B cell (primary cell): ENCODE measurements around the gene CTSL. TPM values are rescaled to one million over a fixed set of nuclear protein-coding genes. Genes with fewer than 3 reads are reported as not detected.

ENCODE experiments used
- ATAC-seq: fragments of 200-7000 bp; cut with Tn5 transposase; one replicate; pipeline ENCODE4 v1.10.0; 2021; ENCODE audit warnings: low read depth, mild to moderate bottlenecking, moderate number of reproducible peaks, moderate library complexity
- CTCF ChIA-PET: fragments of 350-600 bp; sonication (Branson Sonifier 250); formaldehyde crosslinking; loops from one replicate; lab custom pipeline; 2021; ENCODE audit warnings: antibody characterized with exemption, inconsistent platforms; lab: Charles Lee
- POLR2A ChIA-PET: fragments of 350-600 bp; sonication (Branson Sonifier 250); formaldehyde crosslinking; loops from one replicate; lab custom pipeline; 2021; ENCODE audit warnings: antibody characterized with exemption; lab: Charles Lee
- DNase-seq: peaks from one replicate; pipeline ENCODE4 v3.0.0; 2013
- H2AFZ ChIP-seq: 2 replicates; pipeline ENCODE4 v1.6.1; 2012; ENCODE audit warnings: mild to moderate bottlenecking, low read depth, low read length; ENCODE audit not compliant: insufficient read depth, poor library complexity, severe bottlenecking
- H3K27ac ChIP-seq, 2 donors: 1 replicate in 1 of 2; 2 replicates in 1 of 2; pipeline ENCODE4 v1.5.1; 2012 to 2013; ENCODE audit warnings: low read length in 2 of 2, mild to moderate bottlenecking in 2 of 2, moderate library complexity in 1 of 2
- H3K27me3 ChIP-seq, 4 experiments: fragments of 200-600 bp in 1 of 4; sonication (generic) in 1 of 4; replicated peaks in 1 of 4; 1 replicate in 2 of 4; 2 replicates in 2 of 4; pipeline versions ENCODE4 v1.6.1 to v1.7.0; 2013 to 2016; ENCODE audit warnings: low read length in 3 of 4, mild to moderate bottlenecking in 2 of 4, mixed read lengths in 1 of 4, moderate library complexity in 1 of 4; ENCODE audit not compliant: insufficient read depth in 4 of 4, control insufficient read depth in 3 of 4; ENCODE audit errors: control extremely low read depth in 1 of 4
- H3K36me3 ChIP-seq, 2 experiments: replicated peaks in 1 of 2; 1 replicate in 1 of 2; 2 replicates in 1 of 2; pipeline versions ENCODE4 v1.6.1 to v1.7.1; 2013; ENCODE audit warnings: low read length in 1 of 2; ENCODE audit not compliant: insufficient read depth in 2 of 2, control insufficient read depth in 1 of 2; ENCODE audit errors: control extremely low read depth in 1 of 2, extremely low read depth in 1 of 2
- H3K4me1 ChIP-seq, 2 donors: fragments of 200-600 bp in 1 of 2; sonication (generic) in 1 of 2; 1 replicate in 1 of 2; 2 replicates in 1 of 2; pipeline versions ENCODE4 v1.5.1 to v1.6.1; 2013 to 2017; ENCODE audit warnings: low read length in 2 of 2; ENCODE audit not compliant: control insufficient read depth in 2 of 2, insufficient read depth in 2 of 2
- H3K4me2 ChIP-seq: replicated peaks from 2 replicates; pipeline ENCODE3; 2012; ENCODE audit warnings: mild to moderate bottlenecking, low read depth, low read length; ENCODE audit not compliant: poor library complexity, severe bottlenecking
- H3K4me3 ChIP-seq, 5 experiments: fragments of 200-600 bp in 1 of 5; sonication (generic) in 1 of 5; 1 replicate in 3 of 5; 2 replicates in 2 of 5; pipeline versions ENCODE4 v1.5.1 to v1.7.0; 2011 to 2016; ENCODE audit warnings: low read length in 4 of 5, mild to moderate bottlenecking in 4 of 5, low read depth in 2 of 5, control low read depth in 1 of 5, moderate library complexity in 1 of 5; ENCODE audit not compliant: insufficient read depth in 1 of 5; ENCODE audit errors: control extremely low read depth in 1 of 5, extremely low read depth in 1 of 5
- H3K79me2 ChIP-seq: fragments of 200-600 bp; sonication (generic); one replicate; pipeline ENCODE4 v1.6.0; 2016; ENCODE audit warnings: low read length; ENCODE audit not compliant: control insufficient read depth, insufficient read depth
- H3K9ac ChIP-seq: fragments of 200-600 bp; sonication (generic); 2 replicates; pipeline ENCODE4 v1.6.1; 2017; ENCODE audit warnings: mild to moderate bottlenecking, low read length, moderate library complexity
- H3K9me3 ChIP-seq, 3 donors: one replicate each; pipeline versions ENCODE4 v1.6.1 to v1.7.1; 2013; ENCODE audit warnings: low read length in 2 of 3; ENCODE audit not compliant: control insufficient read depth in 2 of 3, insufficient read depth in 1 of 3; ENCODE audit errors: control extremely low read depth in 1 of 3
- H4K20me1 ChIP-seq: 2 replicates; pipeline ENCODE4 v1.6.0; 2012; ENCODE audit warnings: mild to moderate bottlenecking, low read length; ENCODE audit not compliant: insufficient read depth, control insufficient read depth, poor library complexity, severe bottlenecking
- H3K27ac Mint-ChIP-seq: one replicate; pipeline ENCODE4 v1.8.0; 2021; ENCODE audit warnings: mixed read lengths
- H3K27me3 Mint-ChIP-seq: one replicate; pipeline ENCODE4 v1.8.0; 2021; ENCODE audit warnings: mixed read lengths
- H3K4me1 Mint-ChIP-seq: one replicate; pipeline ENCODE4 v1.8.0; 2021; ENCODE audit warnings: mixed read lengths
- H3K4me3 Mint-ChIP-seq: one replicate; pipeline ENCODE4 v1.8.0; 2021; ENCODE audit warnings: mixed read lengths
- H3K9me3 Mint-ChIP-seq: one replicate; pipeline ENCODE4 v1.8.0; 2022; ENCODE audit warnings: mixed read lengths; ENCODE audit not compliant: insufficient read depth
- CTCF ChIP-seq: fragments of 200-600 bp; IDR thresholded peaks from one replicate; pipeline ENCODE4 v1.8.0; 2022; ENCODE audit warnings: antibody characterized with exemption, mild to moderate bottlenecking
- EZH2 ChIP-seq: IDR thresholded peaks from 2 replicates; pipeline ENCODE4 v1.6.1; 2012; ENCODE audit warnings: borderline replicate concordance, low read depth, mild to moderate bottlenecking, moderate library complexity, low read length; ENCODE audit not compliant: insufficient read depth, poor library complexity, severe bottlenecking
- WGBS: methylation state at CpG from one replicate; pipeline ENCODE4 v1.1.5; 2013; ENCODE audit warnings: missing lambda C conversion rate; ENCODE audit not compliant: insufficient coverage; 5-methylcytosine and 5-hydroxymethylcytosine counted together
- intact Hi-C: fragments of 100-400 bp; cut with micrococcal nuclease; formaldehyde crosslinking; loops from one replicate; pipeline ENCODE4 v1.10.0; 2022
- polyA plus RNA-seq: library from polyadenylated mRNA; depleted of rRNA; stranded (reverse); fragments of >200 nt; gene quantifications from 2 replicates; pipeline ENCODE4 v1.2.3, GENCODE V29; 2012
- total RNA-seq, 2 donors: library from RNA; stranded (reverse); fragments of 120-200 nt in 1 of 2; gene quantifications; 1 replicate in 1 of 2; 2 replicates in 1 of 2; pipeline versions ENCODE4 v1.2.3 to v1.2.4, GENCODE V29; 2013 to 2022

Gene CTSL
- total and polyA plus RNA-seq, 2 donors (not counting 1 experiment from before 2014, with no cell fraction given), result 0.13 to 0.74 TPM

DNA sequence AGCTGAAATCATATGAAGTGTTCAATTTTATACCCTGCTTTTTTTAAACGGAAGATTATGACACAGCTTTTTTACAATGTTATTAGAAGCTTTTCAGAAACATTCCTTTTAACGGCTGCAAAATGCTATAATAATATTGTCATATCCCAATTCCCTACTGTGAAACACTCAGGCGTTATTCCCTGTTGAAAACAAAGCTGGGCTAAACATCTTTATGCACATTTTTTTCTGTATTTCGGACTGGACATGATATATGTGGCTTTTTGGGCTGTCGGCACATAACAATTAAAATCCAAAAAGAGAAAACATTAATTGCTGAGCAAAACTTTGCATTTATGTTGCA is 12.0 kb upstream of the CTSL start:
- no peak overlapping the region for H3K9ac ChIP-seq
- intact Hi-C loops, result no loop called here
- no peak overlapping the region for H2AFZ ChIP-seq
- Mint-ChIP-seq H3K27me3 (peaks cover 10% of the 10 kb centered on the region), H3K27ac (no peak overlapping the region), H3K9me3 (no peaks in the 10 kb centered on the region), H3K4me1 (no peaks in the 10 kb centered on the region), H3K4me3 (no peak overlapping the region)
- ChIA-PET CTCF (no interaction called here), POLR2A (no interaction called here)
- TF ChIP-seq EZH2, result no peak
- no peak for TF ChIP-seq CTCF
- H3K27me3 ChIP-seq, result no peaks in the 10 kb centered on the region
- H4K20me1 ChIP-seq, result no peaks in the 10 kb centered on the region
- no peaks in the 10 kb centered on the region for H3K36me3 ChIP-seq
- WGBS, result no CpG with 5 or more reads among the region's 5 CpGs
- ATAC-seq (no peak), DNase-seq (no peak)
- no peaks in the 10 kb centered on the region for H3K9me3 ChIP-seq
- no peaks in the 10 kb centered on the region for H3K4me1 ChIP-seq
- H3K4me2 ChIP-seq, result no peak overlapping the region
- no peaks in the 10 kb centered on the region for H3K79me2 ChIP-seq
- no peak overlapping the region for H3K4me3 ChIP-seq
- no peak overlapping the region for H3K27ac ChIP-seq

DNA sequence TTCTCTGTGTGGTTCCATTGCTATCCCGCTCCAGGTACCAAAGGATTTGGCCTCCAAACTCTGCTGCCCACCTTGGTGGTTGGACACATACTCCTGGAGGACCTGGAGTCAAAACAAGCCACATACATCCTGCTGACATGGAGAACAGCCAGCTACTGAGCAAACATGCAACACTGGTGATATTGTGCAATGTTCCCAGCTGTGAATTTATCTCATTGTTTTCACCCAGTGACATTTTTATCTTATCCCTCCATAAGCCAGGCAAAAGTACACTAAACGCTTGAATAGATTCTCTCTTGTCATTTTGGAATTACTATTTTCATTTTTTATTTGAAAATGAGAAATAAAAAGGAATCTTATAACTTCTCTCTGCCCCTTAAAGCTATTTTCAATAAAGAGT is 11.1 kb upstream of the CTSL start:
- WGBS, result 86% methylated on average over 1 of the region's 2 CpGs

More for the DNA sequence above, 11.1 kb upstream of the CTSL start:
- ATAC-seq, result no peak
- no peak overlapping the region for H3K4me3 ChIP-seq
- H3K27me3 ChIP-seq, result no peaks in the 10 kb centered on the region
- no peak overlapping the region for H3K27ac ChIP-seq
- no peaks in the 10 kb centered on the region for H3K4me1 Mint-ChIP-seq
- H4K20me1 ChIP-seq, result no peaks in the 10 kb centered on the region
- no peaks in the 10 kb centered on the region for H3K79me2 ChIP-seq
- no peak for DNase-seq
- peaks cover 10% of the 10 kb centered on the region for H3K27me3 Mint-ChIP-seq
- H2AFZ ChIP-seq, result no peak overlapping the region
- H3K9me3 Mint-ChIP-seq, result no peaks in the 10 kb centered on the region
- TF ChIP-seq EZH2 (no peak), CTCF (no peak)
- H3K27ac Mint-ChIP-seq, result no peak overlapping the region
- no peak overlapping the region for H3K4me3 Mint-ChIP-seq
- no peaks in the 10 kb centered on the region for H3K36me3 ChIP-seq
- no peaks in the 10 kb centered on the region for H3K4me1 ChIP-seq
- POLR2A ChIA-PET, result no interaction called here
- no peak overlapping the region for H3K4me2 ChIP-seq
- no peaks in the 10 kb centered on the region for H3K9me3 ChIP-seq
- H3K9ac ChIP-seq, result no peak overlapping the region
- CTCF ChIA-PET, result no interaction called here
- intact Hi-C loops, result no loop called here
